Parathyroid adenoma (tissue), 2 donors: Measurements from ENCODE around the gene NUP133.

Source experiments
- H2AFZ ChIP-seq: fragments of 300-600 bp; sonication (generic); one replicate; pipeline ENCODE4 v1.7.0; 2017; ENCODE audit warnings: antibody characterized with exemption, mild to moderate bottlenecking
- H3K27ac ChIP-seq: fragments of 300-600 bp; sonication (generic); one replicate; pipeline ENCODE4 v1.7.0; 2017
- H3K27me3 ChIP-seq: fragments of 300-600 bp; sonication (generic); one replicate; pipeline ENCODE4 v1.7.0; 2017; ENCODE audit warnings: low read length; ENCODE audit not compliant: control insufficient read depth, insufficient read depth
- H3K36me3 ChIP-seq: fragments of 300-600 bp; sonication (generic); one replicate; pipeline ENCODE4 v1.7.0; 2017; ENCODE audit warnings: low read length; ENCODE audit not compliant: control insufficient read depth, insufficient read depth
- H3K4me1 ChIP-seq: fragments of 300-600 bp; sonication (generic); one replicate; pipeline ENCODE4 v1.7.0; 2017; ENCODE audit warnings: control low read depth
- H3K4me2 ChIP-seq: fragments of 300-600 bp; sonication (generic); one replicate; pipeline ENCODE4 v1.7.0; 2017; ENCODE audit warnings: low read length
- H3K4me3 ChIP-seq: fragments of 300-600 bp; sonication (generic); one replicate; pipeline ENCODE4 v1.7.0; 2017; ENCODE audit warnings: low read depth, low read length
- H3K79me2 ChIP-seq: fragments of 300-600 bp; sonication (generic); one replicate; pipeline ENCODE4 v1.7.0; 2017; ENCODE audit warnings: control low read depth
- H3K9ac ChIP-seq: fragments of 300-600 bp; sonication (generic); one replicate; pipeline ENCODE4 v1.7.0; 2017; ENCODE audit warnings: mild to moderate bottlenecking
- H3K9me3 ChIP-seq: fragments of 300-600 bp; sonication (generic); one replicate; pipeline ENCODE4 v1.7.0; 2017; ENCODE audit warnings: low read length; ENCODE audit not compliant: control insufficient read depth
- TF ChIP-seq, protein P1 (sequence below): fragments of 300-600 bp; sonication (generic); IDR thresholded peaks from one replicate; pipeline ENCODE4 v1.7.0; 2017; ENCODE audit warnings: antibody characterized with exemption, mild to moderate bottlenecking
- donor health status: primary hyperparathyroidism.

NUP133 gene

GRCh38 chr1:229539863-229540506, 31.8 kb upstream of the NUP133 start:
- Histone ChIP-seq H3K4me1 (no peaks in the 10 kb centered on the region), H3K4me3 (no peak overlapping the region), H2AFZ (no peak overlapping the region), H3K9ac (no peak overlapping the region), H3K9me3 (no peaks in the 10 kb centered on the region), H3K27me3 (no peaks in the 10 kb centered on the region), H3K79me2 (no peaks in the 10 kb centered on the region), H3K36me3 (no peaks in the 10 kb centered on the region), H3K4me2 (no peak overlapping the region), H3K27ac (no peak overlapping the region)
- TF ChIP-seq, protein P1, sequence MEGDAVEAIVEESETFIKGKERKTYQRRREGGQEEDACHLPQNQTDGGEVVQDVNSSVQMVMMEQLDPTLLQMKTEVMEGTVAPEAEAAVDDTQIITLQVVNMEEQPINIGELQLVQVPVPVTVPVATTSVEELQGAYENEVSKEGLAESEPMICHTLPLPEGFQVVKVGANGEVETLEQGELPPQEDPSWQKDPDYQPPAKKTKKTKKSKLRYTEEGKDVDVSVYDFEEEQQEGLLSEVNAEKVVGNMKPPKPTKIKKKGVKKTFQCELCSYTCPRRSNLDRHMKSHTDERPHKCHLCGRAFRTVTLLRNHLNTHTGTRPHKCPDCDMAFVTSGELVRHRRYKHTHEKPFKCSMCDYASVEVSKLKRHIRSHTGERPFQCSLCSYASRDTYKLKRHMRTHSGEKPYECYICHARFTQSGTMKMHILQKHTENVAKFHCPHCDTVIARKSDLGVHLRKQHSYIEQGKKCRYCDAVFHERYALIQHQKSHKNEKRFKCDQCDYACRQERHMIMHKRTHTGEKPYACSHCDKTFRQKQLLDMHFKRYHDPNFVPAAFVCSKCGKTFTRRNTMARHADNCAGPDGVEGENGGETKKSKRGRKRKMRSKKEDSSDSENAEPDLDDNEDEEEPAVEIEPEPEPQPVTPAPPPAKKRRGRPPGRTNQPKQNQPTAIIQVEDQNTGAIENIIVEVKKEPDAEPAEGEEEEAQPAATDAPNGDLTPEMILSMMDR, result no peak

- Histone ChIP-seq H3K4me2 (no peak overlapping the region), H3K9me3 (no peaks in the 10 kb centered on the region), H3K79me2 (no peaks in the 10 kb centered on the region), H3K4me3 (no peak overlapping the region), H3K27ac (no peak overlapping the region), H3K36me3 (no peaks in the 10 kb centered on the region), H3K27me3 (no peaks in the 10 kb centered on the region), H3K4me1 (no peaks in the 10 kb centered on the region), H2AFZ (no peak overlapping the region), H3K9ac (no peak overlapping the region)
- TF ChIP-seq, protein P1, result no peak
These were observed 30.8 kb upstream of the NUP133 start for GRCh38 chr1:229538945-229539344.

GRCh38 chr1:229537894-229538293, 29.8 kb upstream of the NUP133 start:
- Histone ChIP-seq H3K27ac (no peak overlapping the region), H3K9me3 (no peaks in the 10 kb centered on the region), H2AFZ (no peak overlapping the region), H3K36me3 (no peaks in the 10 kb centered on the region), H3K4me3 (no peak overlapping the region), H3K27me3 (no peaks in the 10 kb centered on the region), H3K4me1 (no peaks in the 10 kb centered on the region), H3K4me2 (no peak overlapping the region), H3K79me2 (no peaks in the 10 kb centered on the region), H3K9ac (no peak overlapping the region)
- TF ChIP-seq, protein P1, result no peak

DNA sequence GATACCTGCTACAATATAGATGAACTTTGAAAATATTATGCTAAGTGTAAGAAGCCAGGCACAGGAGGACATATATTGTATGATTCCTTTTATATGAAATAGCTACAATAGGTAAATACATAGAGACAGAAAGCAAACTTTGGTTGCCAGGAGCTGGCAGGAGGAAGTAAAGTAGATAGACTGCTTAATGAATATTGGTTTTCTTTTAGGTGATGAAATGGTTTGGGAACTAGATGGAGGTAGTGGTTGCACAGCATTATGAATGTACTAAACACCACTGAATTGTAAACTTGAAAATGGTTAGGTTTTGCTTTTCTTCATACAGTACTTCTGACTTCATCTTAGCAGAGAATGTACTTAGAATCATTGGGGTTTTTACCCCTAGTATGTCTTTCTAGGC, 28.8 kb upstream of the NUP133 start:
- H3K4me1 ChIP-seq, result no peaks in the 10 kb centered on the region
- no peak overlapping the region for H3K27ac ChIP-seq
- no peak overlapping the region for H2AFZ ChIP-seq
- H3K9me3 ChIP-seq, result no peaks in the 10 kb centered on the region
- no peak overlapping the region for H3K4me3 ChIP-seq
- H3K9ac ChIP-seq, result no peak overlapping the region
- TF ChIP-seq, protein P1, result no peak
- H3K79me2 ChIP-seq, result no peaks in the 10 kb centered on the region
- H3K36me3 ChIP-seq, result no peaks in the 10 kb centered on the region
- H3K4me2 ChIP-seq, result no peak overlapping the region
- H3K27me3 ChIP-seq, result no peaks in the 10 kb centered on the region

GRCh38 chr1:229535230-229535629, 27.1 kb upstream of the NUP133 start:
- H3K4me2 ChIP-seq, result no peak overlapping the region
- no peak overlapping the region for H3K27ac ChIP-seq
- no peak overlapping the region for H2AFZ ChIP-seq
- TF ChIP-seq, protein P1, result no peak
- no peaks in the 10 kb centered on the region for H3K27me3 ChIP-seq
- no peaks in the 10 kb centered on the region for H3K4me1 ChIP-seq
- no peak overlapping the region for H3K4me3 ChIP-seq
- H3K79me2 ChIP-seq, result no peaks in the 10 kb centered on the region
- no peak overlapping the region for H3K9ac ChIP-seq
- H3K9me3 ChIP-seq, result no peaks in the 10 kb centered on the region
- H3K36me3 ChIP-seq, result no peaks in the 10 kb centered on the region
